ENCODE measurements around the gene USP28. TPM values are rescaled to one million over a fixed set of nuclear protein-coding genes. Genes with fewer than 3 reads are reported as not detected.

The USP28 gene
- total and polyA plus RNA-seq, 2 of the 8 experiments (the other 6 are each of a cell fraction or from before 2014, with no cell fraction given): 82.6 to 119 TPM

DNA sequence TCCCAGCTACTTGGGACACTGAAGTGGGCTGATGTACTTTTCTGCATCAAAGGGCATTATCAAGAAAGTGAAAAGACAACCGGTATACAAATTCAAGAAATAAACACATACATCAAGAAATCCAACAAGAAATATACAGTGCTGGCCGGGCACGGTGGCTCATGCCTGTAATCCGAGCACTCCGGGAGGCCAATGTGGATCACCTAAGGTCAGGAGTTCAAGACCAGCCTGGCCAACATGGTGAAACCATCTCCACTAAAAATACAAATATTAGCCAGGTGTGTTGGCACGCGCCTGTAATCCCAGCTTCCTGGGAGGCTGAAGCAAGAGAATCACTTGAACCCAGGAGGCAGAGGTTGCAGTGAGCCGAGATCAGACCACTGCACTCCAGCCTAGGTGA lies 9.5 kb downstream of the USP28 start:
- Histone ChIP-seq H2AK5ac (ENCODE audit: low read depth, low read length) (no peak overlapping the region), H2BK5ac (ENCODE audit: low read depth, low read length) (no peak overlapping the region), H3K79me2 (ENCODE audit: control insufficient read depth in 1 of 2, insufficient read depth in 2 of 2, low read length in 2 of 2) (peaks cover 14 to 93% of the 10 kb centered on the region in 2 experiments), H2BK12ac (ENCODE audit: low read depth, low read length) (no peak overlapping the region), H2BK120ac (replicated peaks; ENCODE audit: low read depth, low read length) (no peak overlapping the region), H2BK15ac (ENCODE audit: low read length) (no peak overlapping the region), H3K4me1 (replicated peaks in 1 of 4; ENCODE audit: control insufficient read depth in 3 of 4, insufficient read depth in 4 of 4, low read length in 3 of 4) (peaks cover 4 to 11% (median 7%) of the 10 kb centered on the region in 4 experiments; a peak in 5 of 7 replicates), H3K18ac (ENCODE audit: extremely low read depth, low read length) (no peak overlapping the region), H2BK20ac (ENCODE audit: low read length) (no peak overlapping the region), H4K20me1 (replicated peaks in 1 of 2; ENCODE audit: control insufficient read depth in 1 of 2, insufficient read depth in 2 of 2, low read length in 2 of 2) (no peaks in the 10 kb centered on the region), H4K8ac (ENCODE audit: extremely low read depth, insufficient read depth, low read length) (no peak overlapping the region), H3K9me3 (ENCODE audit: insufficient read depth in 2 of 2, low read depth in 1 of 2, low read length in 1 of 2) (no peaks in the 10 kb centered on the region), H3K23me2 (ENCODE audit: low read depth, low read length) (no peaks in the 10 kb centered on the region), H3K4me3 (ENCODE audit: extremely low read depth in 1 of 4, insufficient read depth in 2 of 4, low read depth in 3 of 4, low read length in 4 of 4) (no peak overlapping the region), H3K56ac (replicated peaks; ENCODE audit: insufficient read length, low read depth, low read length) (no peak overlapping the region), H4K5ac (ENCODE audit: insufficient read length, low read depth, low read length) (no peak overlapping the region), H3K4me2 (ENCODE audit: insufficient read depth in 1 of 2, low read depth in 2 of 2, low read length in 2 of 2) (no peak overlapping the region), H3K4ac (replicated peaks; ENCODE audit: insufficient read length, low read depth, low read length) (no peak overlapping the region), H3K27ac (ENCODE audit: low read depth, low read length) (no peak overlapping the region), H3K36me3 (ENCODE audit: control insufficient read depth in 2 of 4, insufficient read depth in 4 of 4, low read length in 3 of 4) (peaks cover 2 to 40% (median 6%) of the 10 kb centered on the region in 4 experiments; a peak in 5 of 8 replicates), H4K91ac (replicated peaks; ENCODE audit: insufficient read length, low read length) (no peak overlapping the region), H3K14ac (ENCODE audit: insufficient read length) (no peak overlapping the region), H2AFZ (ENCODE audit: low read length) (no peak overlapping the region), H3K79me1 (ENCODE audit: low read depth, low read length) (0 out of 2 replicates have a peak, but pooled peaks cover 4% of the 10 kb centered on the region), H3K23ac (ENCODE audit: insufficient read length) (no peak overlapping the region), H3K27me3 (replicated peaks in 1 of 4; ENCODE audit: control insufficient read depth in 3 of 4, extremely low read depth in 1 of 4, insufficient read depth in 3 of 4, low read length in 3 of 4) (no peaks in the 10 kb centered on the region), H3K9ac (replicated peaks in 1 of 4; ENCODE audit: extremely low read depth in 1 of 4, low read depth in 3 of 4, low read length in 3 of 4) (no peak overlapping the region)
- DNase-seq (ENCODE audit: low read depth in 1 of 2, low spot score in 2 of 2): no peak
- CTCF ChIA-PET (ENCODE audit: partially characterized antibody): interaction anchor here (1.3 kb wide), 1 partner anchor 30 kb away, joined by 4 read pairs; no protein-coding TSS in a partner anchor
- 94% methylated on average over 8 of the region's 8 CpGs; no CpG with 5 or more reads in 1 of the 2 experiments for WGBS, 2 experiments (ENCODE audit: extremely low coverage in 1 of 2, insufficient coverage in 1 of 2, insufficient read length in 1 of 2, insufficient replicate concordance in 2 of 2, low coverage in 1 of 2, low lambda C conversion rate in 2 of 2, missing lambda C conversion rate in 1 of 2)
- FAIRE-seq: no peak
- POLR2A ChIA-PET (ENCODE audit: partially characterized antibody): interaction anchor here (2.8 to 7.8 kb wide), 3 partner anchors 7 to 16 kb away, joined by 14 to 91 read pairs (median 23); partner anchors contain the start of gene USP28
- TF ChIP-seq CTCF (IDR thresholded peaks at IDR 0.05; ENCODE audit: control extremely low read depth in 1 of 3, insufficient read depth in 1 of 3, low read depth in 1 of 3, low read length in 3 of 3) (no peak), RAD21 (IDR thresholded peaks at IDR 0.05 in 1 of 2, conservative IDR thresholded peaks at IDR 0.05 in 1 of 2; ENCODE audit: low read depth in 2 of 2, low read length in 2 of 2) (no peak), ASH2L (IDR thresholded peaks at IDR 0.05; ENCODE audit: low read length) (no peak), MAFK (IDR thresholded peaks at IDR 0.05; ENCODE audit: low read depth, low read length) (no peak), RNF2 (IDR thresholded peaks at IDR 0.05; ENCODE audit: borderline replicate concordance, low read depth, low read length, missing control alignments, poor library complexity, severe bottlenecking) (no peak), KDM5A (IDR thresholded peaks at IDR 0.05; ENCODE audit: low read length) (no peak), JUND (IDR thresholded peaks at IDR 0.05; ENCODE audit: low read length) (no peak), SP2 (IDR thresholded peaks at IDR 0.05; ENCODE audit: low read length) (no peak), SP4 (IDR thresholded peaks at IDR 0.05; ENCODE audit: low read length) (no peak), SAP30 (IDR thresholded peaks at IDR 0.05; ENCODE audit: insufficient read depth, insufficient replicate concordance, low read length) (no peak), CHD2 (IDR thresholded peaks at IDR 0.05; ENCODE audit: low read length) (no peak)

Measured in H1 (cell line).